Liver (tissue), 9 donors: ENCODE data around the gene LAMA5. TPM values are rescaled to one million over a fixed set of nuclear protein-coding genes. Genes with fewer than 3 reads are reported as not detected.

Experiments
- DNase-seq: peaks from one replicate; pipeline ENCODE4 v3.0.0-alpha.2; 2017; ENCODE audit warnings: low spot score
- H3K27ac ChIP-seq, 2 donors: one replicate each; pipeline ENCODE4 v1.7.0; 2013; ENCODE audit warnings: inconsistent platforms in 2 of 2, low read length in 2 of 2, control low read depth in 1 of 2, low read depth in 1 of 2, mild to moderate bottlenecking in 1 of 2
- H3K27me3 ChIP-seq, 4 donors: one replicate each; pipeline versions ENCODE4 v1.6.1 to v1.7.0; 2013; ENCODE audit warnings: low read length in 3 of 4, inconsistent platforms in 1 of 4, mild to moderate bottlenecking in 1 of 4, moderate library complexity in 1 of 4; ENCODE audit not compliant: control insufficient read depth in 4 of 4, insufficient read depth in 4 of 4
- H3K36me3 ChIP-seq, 4 donors: one replicate each; pipeline versions ENCODE4 v1.6.1 to v1.7.0; 2013; ENCODE audit warnings: low read length in 3 of 4, mild to moderate bottlenecking in 3 of 4, low read depth in 1 of 4, moderate library complexity in 1 of 4; ENCODE audit not compliant: control insufficient read depth in 4 of 4, insufficient read depth in 3 of 4
- H3K4me1 ChIP-seq, 4 donors: one replicate each; pipeline versions ENCODE4 v1.6.1 to v1.7.0; 2013; ENCODE audit warnings: low read length in 3 of 4, mild to moderate bottlenecking in 3 of 4, moderate library complexity in 1 of 4; ENCODE audit not compliant: control insufficient read depth in 4 of 4, insufficient read depth in 4 of 4
- H3K4me3 ChIP-seq, 3 donors: one replicate each; pipeline versions ENCODE4 v1.6.1 to v1.7.0; 2013; ENCODE audit warnings: low read length in 3 of 3, control low read depth in 1 of 3, low read depth in 1 of 3, mild to moderate bottlenecking in 1 of 3
- H3K9ac ChIP-seq, 2 donors: one replicate each; pipeline ENCODE4 v1.7.0; 2013; ENCODE audit warnings: low read length in 2 of 2, mild to moderate bottlenecking in 2 of 2, moderate library complexity in 2 of 2, control low read depth in 1 of 2, low read depth in 1 of 2
- H3K9me3 ChIP-seq, 4 donors: one replicate each; pipeline versions ENCODE4 v1.6.1 to v1.7.0; 2013; ENCODE audit warnings: low read length in 3 of 4; ENCODE audit not compliant: control insufficient read depth in 4 of 4
- CTCF ChIP-seq: fragments of 150-350 bp; IDR thresholded peaks from 2 replicates; pipeline ENCODE4 v1.5.1; 2017; ENCODE audit warnings: improper control_type of control experiment, low read depth, low read length; ENCODE audit not compliant: missing input control
- EGR1 ChIP-seq, 2 donors: IDR thresholded peaks; 2 replicates each; pipeline ENCODE4 v1.6.1; 2016 to 2018; ENCODE audit warnings: antibody characterized with exemption in 2 of 2, low read depth in 2 of 2
- FOXA1 ChIP-seq: IDR thresholded peaks from 2 replicates; pipeline ENCODE4 v1.6.1; 2016; ENCODE audit warnings: antibody characterized with exemption
- GABPA ChIP-seq, 2 donors: IDR thresholded peaks in 1 of 2; conservative IDR thresholded peaks in 1 of 2; 2 replicates each; pipeline ENCODE4 v1.6.1; 2016; ENCODE audit warnings: antibody characterized with exemption in 2 of 2, mild to moderate bottlenecking in 1 of 2, moderate library complexity in 1 of 2
- HNF4A ChIP-seq, 2 donors: conservative IDR thresholded peaks; 2 replicates each; pipeline ENCODE4 v1.6.1; 2016; ENCODE audit warnings: antibody characterized with exemption in 2 of 2, mild to moderate bottlenecking in 2 of 2
- HNF4G ChIP-seq: IDR thresholded peaks from 2 replicates; pipeline ENCODE4 v1.6.1; 2016; ENCODE audit warnings: antibody characterized with exemption
- MAX ChIP-seq: IDR thresholded peaks from 2 replicates; pipeline ENCODE4 v1.6.1; 2016; ENCODE audit warnings: antibody characterized with exemption
- NR2F2 ChIP-seq: IDR thresholded peaks from 2 replicates; pipeline ENCODE4 v1.6.1; 2016; ENCODE audit warnings: antibody characterized with exemption
- RAD21 ChIP-seq, 2 donors: IDR thresholded peaks; 2 replicates each; pipeline ENCODE4 v1.6.1; 2016; ENCODE audit warnings: antibody characterized with exemption in 2 of 2, mild to moderate bottlenecking in 2 of 2
- RXRA ChIP-seq, 2 donors: IDR thresholded peaks; 2 replicates each; pipeline ENCODE4 v1.6.1; 2017 to 2018; ENCODE audit warnings: antibody characterized with exemption in 2 of 2, mild to moderate bottlenecking in 1 of 2
- SP1 ChIP-seq: IDR thresholded peaks from 2 replicates; pipeline ENCODE4 v1.6.1; 2018; ENCODE audit warnings: antibody characterized with exemption, mild to moderate bottlenecking
- YY1 ChIP-seq: IDR thresholded peaks from 2 replicates; pipeline ENCODE4 v1.6.1; 2016; ENCODE audit warnings: antibody characterized with exemption, mild to moderate bottlenecking
- WGBS: extraction: QIAGEN DNeasy Blood & Tissue Kit; methylation state at CpG from one replicate; pipeline ENCODE4 v1.1.7; 2013; 5-methylcytosine and 5-hydroxymethylcytosine counted together
- polyA plus RNA-seq, 2 donors: library from polyadenylated mRNA; stranded (reverse) in 1 of 2; unstranded in 1 of 2; fragments of 200-250 nt in 1 of 2; fragments of >200 nt in 1 of 2; fragmentation: Nextera tagmentation in 1 of 2; extraction: Ambion mirVana in 1 of 2; gene quantifications; one replicate each; pipeline versions ENCODE4 v1.2.1 to v1.2.3, GENCODE V29; 2013 to 2015
- total RNA-seq, 2 donors: library from RNA; depleted of rRNA; stranded (reverse); fragments of >200 nt; gene quantifications; one replicate each; pipeline ENCODE4 v1.2.3, GENCODE V29; 2014
- TF ChIP-seq, protein P1 (sequence below): IDR thresholded peaks from 2 replicates; pipeline ENCODE4 v1.6.1; 2016; ENCODE audit warnings: antibody characterized with exemption
- TF ChIP-seq, protein P2 (sequence below): IDR thresholded peaks from 2 replicates; pipeline ENCODE4 v1.6.1; 2016; ENCODE audit warnings: antibody characterized with exemption
- TF ChIP-seq, protein P3 (sequence below): IDR thresholded peaks from 2 replicates; pipeline ENCODE4 v1.6.1; 2016; ENCODE audit warnings: antibody characterized with exemption, mild to moderate bottlenecking
- donor health status: healthy.
- donor health status: healthy.
- donor health status: healthy.
- donor health status: healthy.
- donor health status: healthy.

The LAMA5 gene
- total and polyA plus RNA-seq, 4 donors: 3.6 to 40.2 (median 13.7) TPM

DNA sequence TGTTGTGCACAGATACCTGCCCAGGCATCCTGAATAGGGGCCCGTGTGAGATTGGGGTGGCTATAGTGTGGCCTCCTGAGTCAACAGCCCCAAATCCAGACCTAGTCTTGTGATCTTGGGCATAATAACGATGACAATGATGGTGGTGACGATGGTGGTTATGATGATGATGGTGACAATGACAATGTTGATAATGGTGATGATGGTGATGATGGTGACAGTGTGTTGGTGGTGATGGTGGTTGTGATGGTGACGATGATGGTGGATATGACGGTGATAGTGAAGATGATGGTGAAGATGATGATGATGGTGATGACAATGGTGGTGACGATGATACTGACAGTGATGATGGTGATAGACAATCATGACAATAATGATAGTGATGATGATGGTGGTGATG lies 14.7 kb upstream of the LAMA5 start:
- WGBS: 88% methylated on average over 6 of the region's 6 CpGs
- Histone ChIP-seq H3K9ac (no peak overlapping the region), H3K27ac (no peak overlapping the region), H3K36me3 (no peaks in the 10 kb centered on the region), H3K9me3 (no peaks in the 10 kb centered on the region), H3K4me1 (peaks cover 0 to 18% (median 17%) of the 10 kb centered on the region in 4 donors), H3K27me3 (no peaks in the 10 kb centered on the region), H3K4me3 (no peak overlapping the region)
- TF ChIP-seq NR2F2 (no peak), YY1 (no peak), RAD21 (IDR thresholded peaks at IDR 0.05) (no peak), GABPA (IDR thresholded peaks at IDR 0.05 in 1 of 2, conservative IDR thresholded peaks at IDR 0.05 in 1 of 2) (no peak), CTCF (no peak), MAX (no peak), HNF4G (no peak), SP1 (no peak), HNF4A (conservative IDR thresholded peaks at IDR 0.05) (no peak), FOXA1 (no peak), EGR1 (IDR thresholded peaks at IDR 0.05; ENCODE audit: low read depth in 2 of 2) (no peak), RXRA (IDR thresholded peaks at IDR 0.05) (no peak)
- TF ChIP-seq, protein P1, sequence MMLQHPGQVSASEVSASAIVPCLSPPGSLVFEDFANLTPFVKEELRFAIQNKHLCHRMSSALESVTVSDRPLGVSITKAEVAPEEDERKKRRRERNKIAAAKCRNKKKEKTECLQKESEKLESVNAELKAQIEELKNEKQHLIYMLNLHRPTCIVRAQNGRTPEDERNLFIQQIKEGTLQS: no peak
- TF ChIP-seq, protein P2, sequence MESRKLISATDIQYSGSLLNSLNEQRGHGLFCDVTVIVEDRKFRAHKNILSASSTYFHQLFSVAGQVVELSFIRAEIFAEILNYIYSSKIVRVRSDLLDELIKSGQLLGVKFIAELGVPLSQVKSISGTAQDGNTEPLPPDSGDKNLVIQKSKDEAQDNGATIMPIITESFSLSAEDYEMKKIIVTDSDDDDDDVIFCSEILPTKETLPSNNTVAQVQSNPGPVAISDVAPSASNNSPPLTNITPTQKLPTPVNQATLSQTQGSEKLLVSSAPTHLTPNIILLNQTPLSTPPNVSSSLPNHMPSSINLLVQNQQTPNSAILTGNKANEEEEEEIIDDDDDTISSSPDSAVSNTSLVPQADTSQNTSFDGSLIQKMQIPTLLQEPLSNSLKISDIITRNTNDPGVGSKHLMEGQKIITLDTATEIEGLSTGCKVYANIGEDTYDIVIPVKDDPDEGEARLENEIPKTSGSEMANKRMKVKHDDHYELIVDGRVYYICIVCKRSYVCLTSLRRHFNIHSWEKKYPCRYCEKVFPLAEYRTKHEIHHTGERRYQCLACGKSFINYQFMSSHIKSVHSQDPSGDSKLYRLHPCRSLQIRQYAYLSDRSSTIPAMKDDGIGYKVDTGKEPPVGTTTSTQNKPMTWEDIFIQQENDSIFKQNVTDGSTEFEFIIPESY: no peak
- TF ChIP-seq, protein P3, sequence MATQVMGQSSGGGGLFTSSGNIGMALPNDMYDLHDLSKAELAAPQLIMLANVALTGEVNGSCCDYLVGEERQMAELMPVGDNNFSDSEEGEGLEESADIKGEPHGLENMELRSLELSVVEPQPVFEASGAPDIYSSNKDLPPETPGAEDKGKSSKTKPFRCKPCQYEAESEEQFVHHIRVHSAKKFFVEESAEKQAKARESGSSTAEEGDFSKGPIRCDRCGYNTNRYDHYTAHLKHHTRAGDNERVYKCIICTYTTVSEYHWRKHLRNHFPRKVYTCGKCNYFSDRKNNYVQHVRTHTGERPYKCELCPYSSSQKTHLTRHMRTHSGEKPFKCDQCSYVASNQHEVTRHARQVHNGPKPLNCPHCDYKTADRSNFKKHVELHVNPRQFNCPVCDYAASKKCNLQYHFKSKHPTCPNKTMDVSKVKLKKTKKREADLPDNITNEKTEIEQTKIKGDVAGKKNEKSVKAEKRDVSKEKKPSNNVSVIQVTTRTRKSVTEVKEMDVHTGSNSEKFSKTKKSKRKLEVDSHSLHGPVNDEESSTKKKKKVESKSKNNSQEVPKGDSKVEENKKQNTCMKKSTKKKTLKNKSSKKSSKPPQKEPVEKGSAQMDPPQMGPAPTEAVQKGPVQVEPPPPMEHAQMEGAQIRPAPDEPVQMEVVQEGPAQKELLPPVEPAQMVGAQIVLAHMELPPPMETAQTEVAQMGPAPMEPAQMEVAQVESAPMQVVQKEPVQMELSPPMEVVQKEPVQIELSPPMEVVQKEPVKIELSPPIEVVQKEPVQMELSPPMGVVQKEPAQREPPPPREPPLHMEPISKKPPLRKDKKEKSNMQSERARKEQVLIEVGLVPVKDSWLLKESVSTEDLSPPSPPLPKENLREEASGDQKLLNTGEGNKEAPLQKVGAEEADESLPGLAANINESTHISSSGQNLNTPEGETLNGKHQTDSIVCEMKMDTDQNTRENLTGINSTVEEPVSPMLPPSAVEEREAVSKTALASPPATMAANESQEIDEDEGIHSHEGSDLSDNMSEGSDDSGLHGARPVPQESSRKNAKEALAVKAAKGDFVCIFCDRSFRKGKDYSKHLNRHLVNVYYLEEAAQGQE: no peak
- DNase-seq: no peak

DNA sequence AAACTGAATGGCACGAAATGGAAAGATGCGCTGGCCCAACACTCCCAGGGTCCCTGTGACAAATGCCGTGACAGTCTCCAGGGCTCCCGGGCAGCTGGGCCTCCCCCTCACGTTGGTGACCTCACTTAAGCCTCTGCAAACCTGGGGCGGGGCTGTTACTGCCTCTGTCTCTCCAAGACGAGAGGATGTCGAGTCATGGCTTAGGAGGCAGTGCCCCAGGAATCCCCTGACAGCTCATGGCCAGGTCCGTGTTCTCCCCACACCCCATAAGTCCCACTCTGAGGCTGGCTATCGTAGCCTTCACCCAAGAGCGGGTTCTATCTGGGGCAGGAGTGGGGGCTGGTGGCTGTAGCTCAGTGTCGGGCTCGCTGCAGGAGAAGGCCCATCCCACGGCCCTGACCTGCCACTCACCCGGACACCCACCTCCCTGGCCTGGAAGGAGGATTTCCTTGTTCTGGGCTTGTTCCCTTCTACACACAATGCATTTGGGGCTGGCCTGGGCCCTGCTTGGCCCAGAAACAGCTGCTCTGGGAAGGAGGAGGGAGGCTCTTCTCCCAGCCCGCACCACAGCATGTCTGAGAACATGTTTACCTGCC lies 14.2 kb upstream of the LAMA5 start:
- Histone ChIP-seq H3K27me3 (no peaks in the 10 kb centered on the region), H3K9me3 (no peaks in the 10 kb centered on the region), H3K27ac (peak overlapping the region in 1 of 2 donors; percentile 3), H3K9ac (no peak overlapping the region), H3K4me3 (no peak overlapping the region), H3K36me3 (no peaks in the 10 kb centered on the region), H3K4me1 (peaks cover 1 to 23% (median 22%) of the 10 kb centered on the region in 4 donors)
- WGBS: 80% methylated on average over 16 of the region's 16 CpGs
- TF ChIP-seq NR2F2 (peak; percentile 9), RAD21 (IDR thresholded peaks at IDR 0.05) (no peak), SP1 (peak; percentile 12)
- no peak for DNase-seq
